ENCODE measurements around the gene KRT72.

- TF ChIP-seq EZH2 (IDR thresholded peaks at IDR 0.05; ENCODE audit: low read depth, unreplicated experiment): no peak
- no peak for TF ChIP-seq CTCF (conservative IDR thresholded peaks at IDR 0.05; ENCODE audit: low read depth in 2 of 2)
- no peak for TF ChIP-seq CREB1 (CRISPR knock-in tag; IDR thresholded peaks at IDR 0.05; ENCODE audit: low read depth)
- TF ChIP-seq EZH2phosphoT487 (IDR thresholded peaks at IDR 0.05; ENCODE audit: unreplicated experiment): no peak
- no peak for TF ChIP-seq POLR2AphosphoS5 (IDR thresholded peaks at IDR 0.05; ENCODE audit: low read depth)
- no peak for TF ChIP-seq REST (IDR thresholded peaks at IDR 0.05; ENCODE audit: unreplicated experiment)
- no peak for TF ChIP-seq JUNB (IDR thresholded peaks at IDR 0.05; ENCODE audit: unreplicated experiment)
- TF ChIP-seq STAT1 (IDR thresholded peaks at IDR 0.05; ENCODE audit: unreplicated experiment): no peak
- no peak for TF ChIP-seq NANOG (IDR thresholded peaks at IDR 0.05; ENCODE audit: borderline replicate concordance)
- TF ChIP-seq ZNF114 (CRISPR knock-in tag; IDR thresholded peaks at IDR 0.05): no peak
- TF ChIP-seq ETS1 (IDR thresholded peaks at IDR 0.05): no peak
- TF ChIP-seq ZNF462 (CRISPR knock-in tag; IDR thresholded peaks at IDR 0.05): no peak
- TF ChIP-seq ZNF331 (CRISPR knock-in tag; IDR thresholded peaks at IDR 0.05; ENCODE audit: low read depth): no peak
These were observed 9.7 kb downstream of the KRT72 start for GRCh38 chr12:52591521-52591920.

Data from GM23338 (cell line).